Endothelial cell of umbilical vein (primary cell): ENCODE data around the gene ZFYVE26.

Experiments used
- EZH2 ChIP-seq: IDR thresholded peaks from 2 replicates; pipeline ENCODE4 v1.6.1; 2012; ENCODE audit warnings: borderline replicate concordance, low read depth, mild to moderate bottlenecking, moderate library complexity, low read length, inconsistent platforms; ENCODE audit not compliant: severe bottlenecking
- JUN ChIP-seq: IDR thresholded peaks from 2 replicates; pipeline ENCODE4 v1.6.1; 2011; ENCODE audit warnings: borderline replicate concordance, low read depth; ENCODE audit not compliant: insufficient read length, insufficient read depth
- MAX ChIP-seq: IDR thresholded peaks from 2 replicates; pipeline ENCODE4 v1.6.1; 2011; ENCODE audit not compliant: insufficient read depth, insufficient read length
- POLR2A ChIP-seq: IDR thresholded peaks from 2 replicates; pipeline ENCODE4 v1.6.1; 2012; ENCODE audit warnings: low read depth, mild to moderate bottlenecking, control low read depth, low read length
- POLR2AphosphoS5 ChIP-seq: IDR thresholded peaks from 2 replicates; pipeline ENCODE4 v1.6.1; 2012; ENCODE audit warnings: low read depth, mild to moderate bottlenecking, control low read depth, low read length, moderate library complexity; ENCODE audit not compliant: insufficient read depth
- TF ChIP-seq, protein P1 (sequence below), 2 donors: IDR thresholded peaks; 1 replicate in 1 of 2; 2 replicates in 1 of 2; pipeline ENCODE4 v1.5.1; 2011; ENCODE audit warnings: low read length in 2 of 2, mild to moderate bottlenecking in 2 of 2, moderate library complexity in 2 of 2, control low read depth in 1 of 2, inconsistent platforms in 1 of 2, low read depth in 1 of 2; ENCODE audit not compliant: insufficient read depth in 1 of 2; ENCODE audit errors: extremely low read depth in 1 of 2

DNA sequence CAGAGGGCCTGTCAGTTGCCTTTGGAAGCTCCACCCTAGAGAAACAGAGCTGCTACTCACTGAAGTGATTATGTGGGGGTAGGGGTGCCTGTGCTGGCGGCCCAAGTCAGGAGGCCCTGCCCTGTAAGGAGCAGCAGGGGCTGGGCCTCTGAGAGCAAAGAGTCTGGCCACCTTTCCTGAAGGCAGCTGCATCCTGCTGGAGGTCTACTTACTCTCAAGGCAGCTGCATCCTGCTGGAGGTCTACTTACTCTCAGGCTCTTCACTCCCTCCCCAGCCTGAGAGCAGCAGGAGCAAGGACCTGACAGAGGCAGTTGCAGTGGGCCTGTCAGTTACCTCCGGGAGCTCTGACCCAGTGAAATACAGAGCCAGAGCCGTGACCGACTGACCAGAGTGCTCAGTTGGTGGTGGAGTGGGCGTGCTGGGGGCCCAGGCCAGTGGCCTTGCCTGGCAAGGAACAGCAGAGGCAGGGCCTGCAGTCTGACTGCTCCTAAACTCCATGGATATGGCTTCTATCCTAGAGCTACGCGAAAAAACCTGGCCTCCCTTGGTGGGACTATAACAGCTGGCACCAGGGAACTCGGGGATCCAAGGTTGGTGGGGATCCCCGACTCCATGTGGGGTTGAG lies 35.5 kb upstream of the ZFYVE26 start:
- TF ChIP-seq EZH2: no peak
- TF ChIP-seq, protein P1, sequence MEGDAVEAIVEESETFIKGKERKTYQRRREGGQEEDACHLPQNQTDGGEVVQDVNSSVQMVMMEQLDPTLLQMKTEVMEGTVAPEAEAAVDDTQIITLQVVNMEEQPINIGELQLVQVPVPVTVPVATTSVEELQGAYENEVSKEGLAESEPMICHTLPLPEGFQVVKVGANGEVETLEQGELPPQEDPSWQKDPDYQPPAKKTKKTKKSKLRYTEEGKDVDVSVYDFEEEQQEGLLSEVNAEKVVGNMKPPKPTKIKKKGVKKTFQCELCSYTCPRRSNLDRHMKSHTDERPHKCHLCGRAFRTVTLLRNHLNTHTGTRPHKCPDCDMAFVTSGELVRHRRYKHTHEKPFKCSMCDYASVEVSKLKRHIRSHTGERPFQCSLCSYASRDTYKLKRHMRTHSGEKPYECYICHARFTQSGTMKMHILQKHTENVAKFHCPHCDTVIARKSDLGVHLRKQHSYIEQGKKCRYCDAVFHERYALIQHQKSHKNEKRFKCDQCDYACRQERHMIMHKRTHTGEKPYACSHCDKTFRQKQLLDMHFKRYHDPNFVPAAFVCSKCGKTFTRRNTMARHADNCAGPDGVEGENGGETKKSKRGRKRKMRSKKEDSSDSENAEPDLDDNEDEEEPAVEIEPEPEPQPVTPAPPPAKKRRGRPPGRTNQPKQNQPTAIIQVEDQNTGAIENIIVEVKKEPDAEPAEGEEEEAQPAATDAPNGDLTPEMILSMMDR (IDR thresholded peaks at IDR 0.05; ENCODE audit: extremely low read depth in 1 of 2, insufficient read depth in 1 of 2, low read depth in 1 of 2, low read length in 2 of 2): no peak
- TF ChIP-seq POLR2AphosphoS5: no peak
- TF ChIP-seq POLR2A: no peak
- TF ChIP-seq MAX: no peak
- no peak for TF ChIP-seq JUN
